KG1 (cell line): ENCODE measurements around the gene SH3PXD2A.
"Not testable (repeated sequence)": the region's sequence is repeated elsewhere in the genome, so short reads cannot be mapped to it uniquely, and the experiment has no call there.

Source experiments
- DNase-seq: peaks from one replicate; lab custom pipeline; 2025; lab: John Stamatoyannopoulos, UW

SH3PXD2A gene

GRCh38 chr10:103620891-103621782, 234.2 kb downstream of the SH3PXD2A start:
- no peak for DNase-seq

DNA sequence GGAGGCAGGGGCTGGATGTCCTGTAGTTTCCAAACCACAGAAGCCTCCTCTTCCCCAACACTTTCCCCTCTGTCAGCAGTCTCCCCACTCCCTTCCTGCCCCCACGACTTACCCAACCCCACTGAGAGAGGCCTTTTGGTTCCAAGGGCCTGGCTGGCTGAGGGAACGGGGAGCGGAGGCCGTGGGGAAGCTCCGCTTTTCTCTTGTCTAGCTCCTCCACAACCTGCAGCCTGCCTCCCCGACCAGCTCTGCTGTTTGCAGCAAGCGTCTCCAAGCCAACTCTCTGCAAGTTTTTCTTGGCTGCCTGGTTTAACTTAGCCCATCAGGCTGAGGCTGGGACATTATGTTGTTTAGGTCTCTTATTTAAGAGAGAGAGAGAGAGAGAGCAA, 235.0 kb downstream of the SH3PXD2A start:
- no peak for DNase-seq

DNA sequence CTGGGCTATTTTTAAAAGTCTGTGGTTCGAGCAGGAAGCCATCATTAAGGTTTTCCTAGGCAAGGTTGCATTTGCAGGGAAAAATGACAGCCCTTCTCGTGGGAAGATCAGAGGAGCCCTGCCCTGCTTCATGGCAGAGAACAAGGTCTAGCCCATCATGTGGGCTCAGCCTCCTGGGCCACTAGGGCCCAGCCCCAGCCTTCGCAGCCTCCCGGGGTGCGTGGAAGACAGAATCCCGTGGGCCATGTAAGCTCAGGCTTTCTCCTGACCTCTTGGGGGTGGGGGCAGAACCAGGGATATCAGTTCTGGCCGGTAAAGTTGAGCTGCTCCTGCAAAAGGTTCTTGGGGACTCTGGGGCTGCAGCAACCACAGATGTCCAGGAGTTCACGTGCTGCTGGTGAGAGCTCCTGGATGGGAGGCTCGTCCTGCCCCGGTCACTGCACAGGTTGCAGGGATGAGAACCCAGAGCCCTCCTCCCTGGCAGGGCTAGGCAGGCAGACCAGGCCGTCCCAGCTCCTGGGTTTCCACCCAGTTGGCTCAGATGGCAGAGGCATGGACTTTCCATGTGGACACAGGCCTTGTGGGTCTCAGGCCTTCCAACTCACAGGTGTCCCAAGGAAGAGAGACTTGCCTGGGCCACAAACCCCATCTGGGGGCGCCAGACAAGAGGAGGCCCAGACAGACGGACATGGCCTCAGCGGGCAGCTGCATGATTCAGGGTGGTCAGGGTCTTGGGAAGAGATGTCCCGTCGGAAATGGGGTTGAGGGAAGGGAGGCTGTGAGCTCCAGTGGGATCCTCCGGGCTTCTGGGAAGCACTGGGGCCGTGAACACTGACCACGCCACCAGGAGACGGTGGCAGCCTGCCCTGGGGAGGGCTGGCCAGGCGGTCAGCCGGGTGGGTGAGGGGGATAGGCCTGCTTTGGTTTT, 235.7 kb downstream of the SH3PXD2A start:
- no peak for DNase-seq

- DNase-seq, result no peak
Measured at GRCh38 chr10:103618575-103619423, 236.6 kb downstream of the SH3PXD2A start.

GRCh38 chr10:103617602-103618385, 237.6 kb downstream of the SH3PXD2A start:
- no peak for DNase-seq

DNA sequence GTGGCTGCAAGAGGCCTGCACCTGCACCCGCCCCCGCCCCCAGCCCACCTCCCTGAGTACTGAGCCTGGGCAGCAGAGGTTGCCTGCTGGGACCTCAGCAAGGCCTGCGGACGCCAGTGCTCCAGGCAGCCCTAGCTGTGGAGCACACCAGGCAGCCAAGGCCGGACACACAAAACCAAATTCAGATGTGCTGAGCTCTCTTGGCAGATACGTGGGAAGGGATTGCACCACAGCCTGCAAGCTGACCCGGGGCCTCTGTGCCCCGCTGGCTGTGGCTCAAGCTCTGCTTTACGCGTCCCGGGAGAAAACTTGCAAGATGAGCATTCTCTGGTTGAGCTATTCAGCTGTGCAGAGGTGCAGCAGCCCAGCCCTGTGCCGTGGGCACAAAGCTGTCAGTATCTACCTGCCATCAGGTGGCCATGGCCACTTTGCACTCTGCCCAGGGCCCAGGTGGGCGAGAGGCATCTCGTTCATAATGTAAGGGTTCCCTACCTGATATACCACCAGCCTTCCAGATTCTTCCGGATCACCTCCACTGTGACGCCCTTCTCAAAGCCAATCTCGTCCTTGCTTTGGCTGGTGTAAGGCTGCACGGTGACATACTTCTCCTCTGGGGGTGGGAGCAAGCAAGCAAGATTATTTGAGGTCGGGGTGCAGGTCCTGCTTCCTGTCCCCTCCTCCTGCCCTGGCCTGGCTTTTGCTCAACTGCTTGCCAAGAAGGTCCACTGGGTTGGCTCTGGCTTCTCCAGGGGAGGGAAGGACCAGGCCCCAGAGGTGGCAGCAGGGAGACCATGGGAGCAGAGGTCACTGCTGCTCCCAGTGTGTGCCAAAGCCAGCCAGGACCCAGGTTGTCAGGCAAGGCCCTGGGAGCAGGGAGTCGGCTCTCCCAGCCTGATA, 238.4 kb downstream of the SH3PXD2A start:
- DNase-seq, result no peak

- DNase-seq, result no peak
Measured at GRCh38 chr10:103614306-103615158, 240.8 kb downstream of the SH3PXD2A start.

- no peak for DNase-seq
Measured at GRCh38 chr10:103613616-103614015, 241.8 kb downstream of the SH3PXD2A start.

- DNase-seq, result no peak
Measured at GRCh38 chr10:103612462-103613365, 242.7 kb downstream of the SH3PXD2A start.

DNA sequence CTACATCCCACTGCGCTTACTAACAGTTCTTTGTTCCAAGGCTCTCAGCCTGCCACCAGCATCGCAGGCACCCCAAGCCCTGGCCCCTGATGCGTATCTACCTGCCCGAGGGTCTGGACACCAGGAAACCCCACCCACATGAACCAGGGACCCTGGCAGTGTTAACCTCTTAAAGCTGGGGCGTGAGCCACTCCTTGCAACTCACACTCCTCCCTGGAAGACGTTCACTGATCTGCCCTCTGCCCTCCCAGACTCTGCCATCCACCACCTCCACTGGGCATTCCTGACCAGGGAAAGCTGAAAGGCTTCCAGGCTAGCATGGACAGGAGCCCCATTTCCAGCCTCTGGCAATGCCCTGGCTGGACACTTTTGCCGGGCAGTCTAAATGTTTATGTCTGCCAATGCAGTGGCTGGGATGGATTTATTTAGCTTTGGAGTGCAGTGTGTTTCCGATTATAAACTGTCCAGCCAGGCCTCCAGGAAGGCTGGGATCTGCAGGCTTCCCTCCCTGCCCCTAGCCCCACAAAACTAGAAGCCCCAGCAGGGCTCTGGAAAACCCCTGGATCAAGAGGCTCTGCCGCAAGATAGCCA, 244.4 kb downstream of the SH3PXD2A start:
- no peak for DNase-seq

DNA sequence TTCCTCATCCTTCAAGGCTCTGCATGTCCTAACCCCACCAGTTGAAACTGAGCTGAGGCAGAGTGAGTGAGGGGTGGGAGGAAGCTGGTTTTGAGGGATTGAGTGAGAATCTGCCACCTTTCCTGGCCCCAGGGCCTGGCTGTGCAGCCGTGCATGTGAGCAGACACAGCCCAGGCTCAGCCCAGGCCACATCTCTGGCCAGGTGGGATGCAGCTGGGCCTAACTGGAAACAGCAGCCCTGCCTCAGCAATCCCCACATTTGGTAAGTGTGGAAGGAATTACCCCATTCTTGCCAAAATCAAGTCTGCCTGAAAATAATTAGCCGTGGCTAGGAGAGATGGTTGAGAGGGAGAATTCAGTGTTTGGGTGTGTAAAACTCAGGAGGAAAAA, 245.3 kb downstream of the SH3PXD2A start:
- no peak for DNase-seq

DNA sequence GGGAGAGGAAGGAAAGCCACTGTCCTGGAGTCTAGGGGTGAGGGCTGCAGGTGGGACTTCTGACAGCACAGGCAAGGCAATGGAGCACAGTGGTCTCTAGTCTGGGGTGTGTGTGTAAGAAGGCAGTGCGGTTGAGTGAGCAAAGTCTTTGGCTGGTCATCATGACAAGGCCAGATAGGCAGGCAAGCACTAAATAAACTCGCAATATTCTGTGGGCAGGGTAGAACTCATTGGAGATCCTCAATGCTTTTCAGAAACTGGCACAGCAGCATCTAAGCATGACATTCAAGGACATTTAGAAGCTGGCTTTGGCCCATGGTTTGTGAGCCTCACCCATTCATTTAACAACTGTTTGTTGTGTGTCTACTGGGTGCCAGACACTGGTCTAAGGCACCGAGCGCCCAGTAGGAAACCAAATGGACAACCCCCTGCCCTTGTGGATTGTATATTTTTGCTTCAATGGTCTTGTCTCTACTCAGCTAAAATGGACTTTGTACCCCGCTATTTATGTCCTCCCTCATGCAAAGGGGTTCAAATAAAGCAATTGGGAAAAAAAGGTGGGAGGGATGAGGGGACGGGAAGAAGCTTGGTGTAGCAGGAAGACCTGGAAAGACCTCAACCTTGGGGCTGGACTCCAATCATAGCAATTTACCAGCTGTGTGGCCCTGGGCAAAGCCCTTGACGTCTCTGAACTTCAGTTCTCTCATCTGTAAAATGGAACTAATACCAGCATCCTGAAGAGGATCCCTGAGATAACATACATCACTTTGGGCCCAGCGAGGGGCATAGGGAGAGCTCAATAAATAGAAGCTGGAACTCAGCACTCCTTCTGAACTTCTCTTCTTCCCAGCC, 245.9 kb downstream of the SH3PXD2A start:
- no peak for DNase-seq

DNA sequence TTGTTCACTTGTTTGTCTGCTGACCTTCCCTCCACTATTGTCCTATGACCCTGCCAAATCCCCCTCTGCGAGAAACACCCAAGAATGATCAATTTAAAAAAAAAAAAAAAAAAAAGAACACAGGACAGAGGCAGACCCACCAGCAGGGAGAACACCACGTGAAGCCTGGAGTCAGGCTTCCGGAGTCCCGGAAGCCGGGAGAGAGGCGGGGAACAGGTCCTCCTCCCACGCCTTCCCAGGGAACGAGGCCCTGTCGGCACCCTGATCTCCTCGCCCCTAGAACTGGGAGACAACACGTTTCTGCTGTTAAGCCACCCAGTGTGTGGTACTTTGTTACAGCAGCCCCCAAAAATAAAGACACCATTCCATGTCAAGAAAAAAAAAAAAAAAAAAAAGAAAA, 247.3 kb downstream of the SH3PXD2A start:
- not testable (repeated sequence) for DNase-seq

DNA sequence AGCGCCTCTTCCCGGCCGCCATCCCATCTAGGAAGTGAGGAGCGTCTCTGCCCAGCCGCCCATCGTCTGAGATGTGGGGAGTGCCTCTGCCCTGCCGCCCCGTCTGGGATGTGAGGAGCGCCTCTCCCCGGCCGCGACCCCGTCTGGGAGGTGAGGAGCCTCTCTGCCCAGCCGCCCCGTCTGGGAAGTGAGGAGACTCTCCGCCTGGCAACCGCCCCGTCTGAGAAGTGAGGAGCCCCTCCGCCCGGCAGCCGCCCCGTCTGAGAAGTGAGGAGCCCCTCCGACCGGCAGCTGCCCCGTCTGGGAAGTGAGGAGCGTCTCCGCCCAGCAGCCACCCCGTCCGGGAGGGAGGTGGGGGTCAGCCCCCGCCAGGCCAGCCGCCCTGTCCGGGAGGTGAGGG, 248.3 kb downstream of the SH3PXD2A start:
- DNase-seq, result not testable (repeated sequence)

- DNase-seq, result not testable (repeated sequence)
Measured at GRCh38 chr10:103606097-103606438, 249.3 kb downstream of the SH3PXD2A start.

DNA sequence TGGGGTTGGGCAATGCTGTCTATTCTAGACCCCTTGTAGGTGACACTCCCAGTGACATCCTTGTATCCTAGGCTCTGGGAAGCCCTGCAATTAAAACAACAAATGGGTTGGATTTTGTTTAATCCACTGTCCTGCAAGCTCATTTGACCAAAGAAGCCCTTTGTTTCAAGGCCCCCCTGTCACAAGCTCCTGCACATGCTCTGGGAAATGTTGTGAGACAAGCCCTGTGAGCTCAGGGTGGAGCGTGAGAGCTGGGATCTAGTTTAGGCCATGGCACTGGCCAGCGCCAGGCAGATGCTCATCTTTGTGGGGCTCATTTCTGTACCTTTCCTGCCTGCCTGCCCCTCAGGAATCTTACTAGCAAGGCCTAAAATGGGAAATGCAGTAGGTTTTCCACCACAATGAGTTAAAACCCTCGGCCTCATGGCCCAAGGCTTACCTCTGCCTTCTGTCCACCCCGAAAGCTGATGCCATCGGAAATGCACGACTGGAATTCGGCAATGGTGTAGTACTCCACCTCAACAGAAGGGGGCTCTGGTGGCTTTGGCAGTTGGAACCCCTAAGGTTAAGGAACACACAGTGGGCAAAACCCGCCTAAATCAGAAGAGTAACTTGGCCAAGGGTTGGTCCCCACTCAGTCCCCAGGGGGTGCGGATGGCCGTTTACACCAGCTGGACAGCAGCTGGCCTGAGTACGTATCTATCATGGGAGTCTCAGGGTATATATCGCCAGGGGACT, 249.8 kb downstream of the SH3PXD2A start:
- no peak for DNase-seq
